Vagina (tissue), 2 donors: ENCODE results near the gene GPR42. TPM values are rescaled to one million over a fixed set of nuclear protein-coding genes. Genes with fewer than 3 reads are reported as not detected.

ENCODE experiments used
- DNase-seq, 2 donors: peaks; one replicate each; pipeline ENCODE4 v3.0.0-alpha.2; 2017; ENCODE audit errors: extremely low spot score in 2 of 2
- H3K27ac ChIP-seq: fragments of 200-600 bp; sonication (generic); one replicate; pipeline ENCODE4 v1.5.1; 2019
- H3K27me3 ChIP-seq: fragments of 200-600 bp; sonication (generic); one replicate; pipeline ENCODE4 v1.5.1; 2019
- H3K36me3 ChIP-seq, 2 donors: fragments of 200-600 bp; sonication (generic); one replicate each; pipeline ENCODE4 v1.5.1; 2017 to 2019
- H3K4me1 ChIP-seq: fragments of 200-600 bp; sonication (generic); one replicate; pipeline ENCODE4 v1.5.1; 2019
- H3K4me3 ChIP-seq, 2 donors: fragments of 200-600 bp; sonication (generic); 1 replicate in 1 of 2; 2 replicates in 1 of 2; pipeline ENCODE4 v1.5.1; 2016 to 2019
- H3K9me3 ChIP-seq: fragments of 200-600 bp; sonication (generic); one replicate; pipeline ENCODE4 v1.5.1; 2019
- POLR2A ChIP-seq, 2 donors: fragments of 450-650 bp; IDR thresholded peaks; one replicate each; pipeline ENCODE4 v1.6.1; 2017; ENCODE audit warnings: antibody characterized with exemption in 2 of 2, mild to moderate bottlenecking in 2 of 2, moderate library complexity in 2 of 2
- POLR2AphosphoS5 ChIP-seq, 2 donors: sonication (generic); formaldehyde crosslinking; IDR thresholded peaks; one replicate each; pipeline ENCODE4 v1.9.0; 2017; ENCODE audit warnings: antibody characterized with exemption in 2 of 2, mild to moderate bottlenecking in 2 of 2, low read depth in 1 of 2; ENCODE audit not compliant: insufficient read depth in 1 of 2
- intact Hi-C: fragments of 100-400 bp; cut with DNase I; formaldehyde crosslinking; loops from one replicate; pipeline ENCODE4 v1.15.1; 2023
- total RNA-seq: library from RNA; depleted of rRNA; stranded (reverse); fragments of >200 nt; gene quantifications from one replicate; pipeline ENCODE4 v1.2.3, GENCODE V29; 2016
- TF ChIP-seq, protein P1 (sequence below), 3 experiments: fragments of 450-650 bp in 2 of 3; fragments of 200-600 bp in 1 of 3; sonication (generic) in 1 of 3; IDR thresholded peaks; one replicate each; pipeline ENCODE4 v1.5.1; 2017 to 2019; ENCODE audit warnings: antibody characterized with exemption in 3 of 3, mild to moderate bottlenecking in 2 of 3, moderate library complexity in 2 of 3

Gene GPR42
- total RNA-seq, 1 donor from 2014 or later, result not detected

DNA sequence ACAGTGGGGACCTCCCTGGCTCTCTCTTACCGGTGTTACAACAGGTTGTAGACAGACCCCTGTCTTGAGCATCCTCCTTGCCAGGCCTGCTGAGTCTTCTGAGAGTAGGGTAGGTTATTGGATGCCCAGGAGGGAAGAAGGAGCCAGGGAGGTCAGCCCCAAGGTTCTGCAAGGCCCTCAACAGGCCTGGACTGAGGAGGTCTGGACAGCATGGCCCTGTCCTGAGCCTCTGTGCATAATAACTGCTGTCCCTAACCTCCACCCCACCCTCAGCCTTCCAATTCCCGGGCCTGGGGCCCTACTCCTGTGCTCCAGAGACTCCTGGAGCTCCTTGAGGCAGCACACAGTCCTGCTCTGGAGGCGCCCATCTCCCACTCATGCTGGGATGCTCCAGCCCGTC, 41.5 kb upstream of the GPR42 start:
- Histone ChIP-seq H3K4me1 (no peaks in the 10 kb centered on the region), H3K27me3 (no peaks in the 10 kb centered on the region), H3K36me3 (no peaks in the 10 kb centered on the region), H3K9me3 (no peaks in the 10 kb centered on the region), H3K27ac (no peak overlapping the region), H3K4me3 (no peak overlapping the region)
- no peak for DNase-seq
- intact Hi-C loops, result no loop called here
- no peak for TF ChIP-seq POLR2A (IDR thresholded peaks at IDR 0.05)
- no peak for TF ChIP-seq POLR2AphosphoS5 (IDR thresholded peaks at IDR 0.05; ENCODE audit: insufficient read depth in 1 of 2, low read depth in 1 of 2)
- TF ChIP-seq, protein P1, sequence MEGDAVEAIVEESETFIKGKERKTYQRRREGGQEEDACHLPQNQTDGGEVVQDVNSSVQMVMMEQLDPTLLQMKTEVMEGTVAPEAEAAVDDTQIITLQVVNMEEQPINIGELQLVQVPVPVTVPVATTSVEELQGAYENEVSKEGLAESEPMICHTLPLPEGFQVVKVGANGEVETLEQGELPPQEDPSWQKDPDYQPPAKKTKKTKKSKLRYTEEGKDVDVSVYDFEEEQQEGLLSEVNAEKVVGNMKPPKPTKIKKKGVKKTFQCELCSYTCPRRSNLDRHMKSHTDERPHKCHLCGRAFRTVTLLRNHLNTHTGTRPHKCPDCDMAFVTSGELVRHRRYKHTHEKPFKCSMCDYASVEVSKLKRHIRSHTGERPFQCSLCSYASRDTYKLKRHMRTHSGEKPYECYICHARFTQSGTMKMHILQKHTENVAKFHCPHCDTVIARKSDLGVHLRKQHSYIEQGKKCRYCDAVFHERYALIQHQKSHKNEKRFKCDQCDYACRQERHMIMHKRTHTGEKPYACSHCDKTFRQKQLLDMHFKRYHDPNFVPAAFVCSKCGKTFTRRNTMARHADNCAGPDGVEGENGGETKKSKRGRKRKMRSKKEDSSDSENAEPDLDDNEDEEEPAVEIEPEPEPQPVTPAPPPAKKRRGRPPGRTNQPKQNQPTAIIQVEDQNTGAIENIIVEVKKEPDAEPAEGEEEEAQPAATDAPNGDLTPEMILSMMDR (IDR thresholded peaks at IDR 0.05), result no peak

DNA sequence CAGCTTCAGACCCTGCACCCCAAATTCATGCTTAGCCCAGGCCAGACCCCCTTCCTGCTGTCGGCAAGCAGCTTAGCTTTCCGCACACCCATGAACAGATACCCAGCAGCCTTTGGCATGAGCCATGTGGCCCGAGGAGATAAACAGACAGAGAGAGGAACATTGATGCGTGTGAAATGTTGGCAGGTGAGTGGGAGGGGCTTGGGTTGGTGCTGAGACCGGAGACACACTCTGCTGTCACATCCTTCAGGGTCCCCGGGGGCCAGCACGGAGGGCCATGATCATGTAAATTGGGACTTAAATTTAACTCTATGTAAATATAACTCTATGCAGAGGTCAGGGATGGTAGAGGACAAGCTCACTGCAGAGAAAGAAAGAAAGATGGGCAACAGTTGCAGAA, 40.4 kb upstream of the GPR42 start:
- H3K27me3 ChIP-seq, result no peaks in the 10 kb centered on the region
- DNase-seq, result no peak
- intact Hi-C loops, result no loop called here
- H3K9me3 ChIP-seq, result no peaks in the 10 kb centered on the region
- no peaks in the 10 kb centered on the region for H3K4me1 ChIP-seq
- H3K36me3 ChIP-seq, result no peaks in the 10 kb centered on the region
- no peak overlapping the region for H3K4me3 ChIP-seq
- no peak overlapping the region for H3K27ac ChIP-seq
- TF ChIP-seq POLR2A (IDR thresholded peaks at IDR 0.05) (no peak), POLR2AphosphoS5 (IDR thresholded peaks at IDR 0.05; ENCODE audit: insufficient read depth in 1 of 2, low read depth in 1 of 2) (no peak)
- TF ChIP-seq, protein P1 (IDR thresholded peaks at IDR 0.05), result no peak

DNA sequence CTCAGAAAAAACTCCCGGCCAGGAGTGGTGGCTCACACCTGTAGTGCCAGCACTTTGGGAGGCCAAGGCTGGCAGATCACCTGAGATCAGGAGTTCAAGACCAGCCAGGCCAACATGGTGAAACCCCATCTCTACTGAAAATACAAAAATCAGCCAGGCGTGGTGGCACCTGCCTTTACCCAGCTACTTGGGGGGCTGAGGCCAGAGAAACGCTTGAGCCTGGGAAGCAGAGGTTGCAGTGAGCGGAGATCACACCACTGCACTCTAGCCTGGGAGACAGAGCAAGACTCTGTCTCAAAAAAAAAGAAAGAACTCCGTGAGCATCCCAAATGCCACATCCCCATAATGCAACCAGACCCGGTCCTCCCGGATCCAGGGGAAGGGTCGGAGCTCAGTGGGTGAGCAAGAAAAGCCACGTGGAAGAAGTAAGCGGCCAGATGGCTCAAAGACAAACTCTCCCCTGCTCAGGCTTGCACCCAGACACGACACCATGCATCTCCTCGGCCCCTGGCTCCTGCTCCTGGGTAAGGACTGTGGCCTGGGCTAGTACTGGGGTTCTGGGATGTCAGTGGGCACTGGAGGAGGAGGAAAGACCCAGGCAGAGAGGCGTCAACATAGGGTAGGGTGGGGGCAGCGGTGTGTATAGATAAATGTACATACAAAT, 39.2 kb upstream of the GPR42 start:
- DNase-seq, result no peak
- H3K9me3 ChIP-seq, result no peaks in the 10 kb centered on the region
- no peaks in the 10 kb centered on the region for H3K27me3 ChIP-seq
- H3K4me3 ChIP-seq, result no peak overlapping the region
- no peak for TF ChIP-seq POLR2A (IDR thresholded peaks at IDR 0.05)
- TF ChIP-seq, protein P1 (IDR thresholded peaks at IDR 0.05), result no peak
- no peak for TF ChIP-seq POLR2AphosphoS5 (IDR thresholded peaks at IDR 0.05; ENCODE audit: insufficient read depth in 1 of 2, low read depth in 1 of 2)
- no peaks in the 10 kb centered on the region for H3K4me1 ChIP-seq
- no peak overlapping the region for H3K27ac ChIP-seq
- intact Hi-C loops, result no loop called here
- H3K36me3 ChIP-seq, result no peaks in the 10 kb centered on the region

DNA sequence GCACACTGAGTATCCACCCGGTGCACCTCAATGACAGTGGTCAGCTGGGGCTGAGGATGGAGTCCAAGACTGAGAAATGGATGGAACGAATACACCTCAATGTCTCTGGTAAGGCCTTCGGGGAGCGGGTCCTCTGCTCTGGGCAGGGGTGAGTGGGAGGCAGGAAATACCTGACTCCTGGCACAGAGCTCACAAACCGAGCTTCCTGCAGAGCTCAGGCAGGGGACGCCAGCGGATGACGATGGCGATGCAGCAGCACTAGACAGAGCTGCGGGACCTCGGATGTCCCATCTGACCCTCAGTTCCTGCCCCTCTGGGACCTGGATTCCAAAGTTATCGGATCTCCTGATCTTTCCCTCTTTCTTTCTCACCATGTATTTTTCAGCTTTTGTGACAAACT, 38.1 kb upstream of the GPR42 start:
- no peaks in the 10 kb centered on the region for H3K4me1 ChIP-seq
- no peaks in the 10 kb centered on the region for H3K36me3 ChIP-seq
- no peaks in the 10 kb centered on the region for H3K27me3 ChIP-seq
- H3K9me3 ChIP-seq, result no peaks in the 10 kb centered on the region
- H3K4me3 ChIP-seq, result no peak overlapping the region
- TF ChIP-seq POLR2A (IDR thresholded peaks at IDR 0.05) (no peak), POLR2AphosphoS5 (IDR thresholded peaks at IDR 0.05; ENCODE audit: insufficient read depth in 1 of 2, low read depth in 1 of 2) (no peak)
- TF ChIP-seq, protein P1 (IDR thresholded peaks at IDR 0.05), result no peak
- no peak overlapping the region for H3K27ac ChIP-seq
- intact Hi-C loops, result no loop called here
- DNase-seq, result no peak

DNA sequence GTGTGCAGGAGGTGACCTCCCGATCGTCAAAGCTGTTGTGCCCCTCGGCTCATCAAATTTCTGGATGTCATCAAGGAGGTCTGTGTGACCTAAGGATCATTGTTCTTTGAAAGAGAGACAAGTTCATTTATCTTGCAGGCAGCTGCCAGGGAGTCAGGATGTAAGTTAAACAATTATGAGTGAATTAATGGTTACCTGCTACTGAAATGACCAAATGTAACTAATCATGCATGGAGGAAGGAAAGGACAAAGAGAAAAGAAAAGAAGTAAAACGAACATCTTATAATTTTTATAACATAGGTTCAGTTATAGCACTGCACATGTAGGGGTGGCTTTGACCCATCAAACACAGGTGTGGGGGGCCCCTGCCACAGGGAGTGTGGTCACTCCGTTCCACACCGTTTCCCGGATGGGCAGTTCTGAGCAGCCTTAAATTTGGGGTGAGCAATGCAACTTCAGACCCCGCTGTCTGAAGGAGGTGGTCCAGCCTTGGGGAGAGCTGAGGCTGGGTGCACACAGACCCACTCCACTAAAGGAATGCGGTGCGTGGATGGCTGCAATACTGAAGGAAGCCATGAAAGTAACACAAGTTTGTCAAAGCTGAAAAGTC, 36.6 kb upstream of the GPR42 start:
- no peak overlapping the region for H3K27ac ChIP-seq
- intact Hi-C loops, result no loop called here
- TF ChIP-seq POLR2AphosphoS5 (IDR thresholded peaks at IDR 0.05; ENCODE audit: insufficient read depth in 1 of 2, low read depth in 1 of 2) (no peak), POLR2A (IDR thresholded peaks at IDR 0.05) (no peak)
- TF ChIP-seq, protein P1 (IDR thresholded peaks at IDR 0.05), result no peak
- no peak overlapping the region for H3K4me3 ChIP-seq
- no peaks in the 10 kb centered on the region for H3K9me3 ChIP-seq
- no peaks in the 10 kb centered on the region for H3K4me1 ChIP-seq
- no peaks in the 10 kb centered on the region for H3K36me3 ChIP-seq
- DNase-seq, result no peak
- H3K27me3 ChIP-seq, result no peaks in the 10 kb centered on the region
